ENCODE data around the gene AGBL3.

The AGBL3 gene

GRCh38 chr7:135150072-135150782 is 163.9 kb downstream of the AGBL3 start:
- no peak for DNase-seq

- no peak for DNase-seq
Observed at GRCh38 chr7:135151132-135151531, 164.8 kb downstream of the AGBL3 start.

GRCh38 chr7:135151533-135151932 is 165.2 kb downstream of the AGBL3 start:
- no peak for DNase-seq

- no peak for DNase-seq
Observed at GRCh38 chr7:135152442-135152841, 166.1 kb downstream of the AGBL3 start.

GRCh38 chr7:135154734-135155133 is 168.4 kb downstream of the AGBL3 start:
- no peak for DNase-seq

- DNase-seq: no peak
Observed at GRCh38 chr7:135156290-135156689, 170.0 kb downstream of the AGBL3 start.

DNA sequence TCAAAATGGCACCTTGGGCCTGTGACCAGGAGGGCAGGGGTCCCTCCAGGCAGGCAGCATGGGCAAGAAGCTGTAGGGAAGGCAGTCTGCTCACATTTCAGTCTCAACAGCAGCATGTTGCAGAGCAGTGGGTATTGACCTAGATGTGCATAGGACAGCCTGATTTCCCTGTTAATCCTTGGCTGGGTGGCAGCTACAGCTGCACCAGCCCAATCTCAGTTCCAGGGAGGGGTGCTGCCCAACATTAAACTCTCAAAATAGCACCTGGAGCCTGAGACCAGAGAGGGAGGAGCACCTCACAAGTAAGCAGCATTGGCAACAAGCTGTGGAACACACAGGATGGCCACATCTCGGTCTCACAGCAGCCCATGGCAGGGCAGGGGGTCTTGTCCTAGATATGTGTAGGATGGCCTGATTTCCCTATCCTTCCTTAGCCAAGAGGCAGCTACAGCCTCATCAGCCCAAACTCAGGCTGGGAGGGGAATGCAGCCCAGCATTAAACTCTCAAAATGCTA is 171.9 kb downstream of the AGBL3 start:
- no peak for DNase-seq

DNA sequence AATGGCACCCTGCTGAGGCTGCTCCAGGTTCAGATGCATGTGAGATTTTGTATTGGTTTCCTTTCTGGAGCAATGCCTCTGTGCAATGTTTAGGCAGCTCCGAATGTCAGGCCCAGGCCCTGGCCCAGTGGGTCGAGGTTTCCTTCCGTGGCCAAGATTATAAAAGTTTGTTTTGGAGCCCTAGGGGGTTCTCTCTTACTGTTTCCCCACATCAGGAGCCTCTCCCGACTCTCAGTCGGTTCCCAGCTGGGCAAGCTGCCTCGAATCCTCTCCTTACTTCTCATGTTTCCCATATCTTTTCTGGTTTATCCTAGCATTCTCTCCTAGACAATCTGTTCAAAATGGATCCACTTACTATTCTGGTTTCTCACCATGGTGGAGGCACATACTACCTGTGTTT is 172.6 kb downstream of the AGBL3 start:
- DNase-seq: no peak

GRCh38 chr7:135159359-135160085 is 173.2 kb downstream of the AGBL3 start:
- no peak for DNase-seq

- DNase-seq: no peak
Observed at GRCh38 chr7:135160098-135160857, 174.0 kb downstream of the AGBL3 start.

DNA sequence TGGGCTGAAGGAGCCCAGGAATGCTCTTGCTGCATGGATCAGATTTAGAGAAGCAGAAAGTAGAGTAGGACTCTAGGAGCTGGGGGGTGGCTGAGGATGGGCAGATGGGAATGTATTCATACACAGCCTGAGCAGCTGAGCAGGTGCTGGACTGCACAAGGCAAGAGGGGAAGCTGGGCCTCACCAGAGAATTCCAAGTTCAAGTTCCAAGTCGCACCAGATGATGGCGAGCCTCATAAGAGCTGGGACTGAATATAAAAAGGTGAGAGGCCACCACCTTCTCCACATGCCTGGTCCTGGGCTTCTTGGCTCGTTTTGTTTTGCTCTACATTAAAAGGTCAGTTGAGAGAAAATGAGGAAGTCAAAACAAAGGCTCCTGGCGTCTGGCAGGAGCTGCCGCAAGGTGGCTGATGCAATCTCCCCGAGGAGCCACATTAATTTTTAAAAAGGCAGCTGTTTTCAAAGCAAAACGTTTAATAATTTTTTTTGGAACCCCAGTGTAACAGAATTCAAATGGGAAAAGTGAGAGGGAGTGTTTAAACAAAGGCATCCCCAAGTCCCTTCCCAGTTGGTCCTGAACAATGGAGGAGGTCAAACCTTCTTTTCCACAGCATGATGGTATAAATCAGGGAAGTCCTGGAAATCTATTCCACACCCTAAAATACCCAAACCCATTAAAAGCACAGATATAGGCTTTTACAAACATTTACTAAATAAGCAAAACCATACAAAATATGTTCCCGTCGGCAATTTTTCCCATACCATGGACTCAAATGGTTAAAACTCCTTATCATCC is 174.7 kb downstream of the AGBL3 start:
- DNase-seq: no peak

DNA sequence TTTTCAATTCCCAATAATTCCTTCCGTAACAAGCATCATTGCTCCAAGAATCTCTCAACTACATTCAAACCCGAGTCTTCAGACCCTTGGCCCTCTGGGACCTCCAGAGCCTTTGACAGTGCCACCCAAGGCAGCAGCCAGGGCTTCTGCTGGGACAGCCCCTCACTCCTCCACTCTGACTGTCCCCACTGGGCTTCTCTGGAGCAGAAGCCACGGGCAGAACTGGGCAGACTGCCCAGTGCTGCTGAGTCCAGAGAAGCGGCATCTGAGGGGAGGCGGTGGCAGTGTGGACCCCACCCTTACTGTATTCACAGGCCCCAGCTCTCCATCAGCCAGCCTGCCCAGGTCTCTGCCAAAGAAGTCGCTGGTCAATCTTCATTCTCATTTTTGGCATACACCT is 175.4 kb downstream of the AGBL3 start:
- no peak for DNase-seq

DNA sequence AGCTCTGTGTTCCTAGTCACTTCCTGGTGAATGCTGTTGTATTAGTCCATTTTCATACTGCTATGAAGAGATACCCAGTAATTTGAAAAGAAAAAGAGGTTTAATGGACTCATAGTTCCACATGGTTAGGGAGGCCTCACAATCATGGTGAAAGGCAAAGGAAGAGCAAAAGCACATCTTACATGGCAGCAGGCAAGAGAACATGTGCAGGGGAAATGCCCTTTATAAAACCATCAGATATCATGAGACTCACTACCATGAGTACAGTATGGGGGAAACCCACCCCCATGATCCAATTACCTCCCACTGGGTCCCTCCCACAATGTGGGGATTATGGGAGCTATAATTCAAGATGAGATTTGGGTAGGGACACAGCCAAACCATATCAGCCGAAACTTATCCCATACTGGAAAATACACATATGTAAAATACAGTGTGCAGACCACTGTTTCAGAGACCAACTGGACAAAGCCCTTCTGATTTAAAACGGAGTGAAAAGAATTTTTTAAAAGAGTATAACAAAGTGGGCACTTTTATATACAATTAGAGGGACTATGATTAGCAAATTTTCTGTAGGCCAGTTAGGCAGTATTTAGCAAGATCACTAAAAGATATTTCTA is 176.2 kb downstream of the AGBL3 start:
- no peak for DNase-seq

- peak in 1 of 2 experiments; percentile 4 for DNase-seq
Observed at GRCh38 chr7:135164357-135165061, 178.2 kb downstream of the AGBL3 start.

- no peak for DNase-seq
Observed at GRCh38 chr7:135165862-135166261, 179.6 kb downstream of the AGBL3 start.

DNA sequence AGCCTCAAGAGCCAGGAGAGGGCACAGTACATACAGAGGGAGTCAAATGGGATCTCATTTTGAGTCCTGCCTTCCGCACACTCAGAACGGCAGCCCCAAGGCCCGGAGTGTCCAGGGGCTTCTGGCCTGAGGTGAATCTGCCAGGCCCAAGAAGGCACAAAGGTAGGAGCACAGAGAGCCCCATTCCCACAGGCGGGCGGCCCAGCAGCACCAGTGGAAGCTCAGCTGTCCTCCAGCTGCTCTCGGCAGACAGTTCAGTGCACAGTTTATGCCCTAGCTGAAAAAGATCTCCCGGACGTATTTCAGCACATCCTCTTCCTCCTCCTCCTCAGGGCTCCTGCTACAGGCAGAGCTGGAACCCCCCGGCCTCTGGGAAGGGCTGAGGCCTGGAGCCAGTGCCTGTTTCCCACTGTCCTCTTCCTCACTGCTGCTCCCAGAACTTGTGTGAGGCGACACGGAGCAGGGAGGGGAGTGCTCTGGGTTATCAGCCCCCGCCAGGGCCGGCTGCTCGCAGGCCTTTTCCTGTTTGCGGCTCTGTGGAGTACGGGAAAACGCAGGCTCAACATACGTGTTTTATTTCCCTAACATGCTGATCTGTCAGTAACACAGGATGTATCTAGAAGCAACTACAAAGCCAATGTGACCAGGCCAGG is 180.2 kb downstream of the AGBL3 start:
- no peak for DNase-seq

DNA sequence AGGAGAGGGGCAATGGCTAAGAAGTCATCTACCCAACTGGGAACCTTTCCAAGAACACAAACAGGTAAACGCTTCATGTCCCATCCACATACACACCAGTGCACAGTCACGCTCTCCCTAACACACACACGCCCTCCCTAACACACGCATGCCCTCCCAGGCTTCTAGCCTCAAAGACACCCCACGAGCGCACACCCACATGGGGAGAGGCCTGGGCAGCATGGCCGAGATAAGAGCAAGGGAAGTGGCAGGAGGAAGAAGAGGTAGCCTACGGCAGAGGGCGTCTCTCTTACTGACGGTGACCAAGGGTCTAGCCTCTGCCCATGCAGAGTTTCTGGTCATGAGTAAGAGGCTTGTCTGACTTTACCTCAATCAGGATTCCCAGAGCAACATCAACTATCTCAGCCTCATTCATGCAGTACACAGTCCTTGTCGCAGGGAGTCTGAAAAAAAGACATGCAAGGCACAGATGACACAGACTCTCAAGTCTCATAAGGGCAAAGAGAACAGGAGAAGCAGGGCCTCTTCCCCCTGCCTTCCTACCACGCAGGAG is 181.1 kb downstream of the AGBL3 start:
- no peak for DNase-seq

DNA sequence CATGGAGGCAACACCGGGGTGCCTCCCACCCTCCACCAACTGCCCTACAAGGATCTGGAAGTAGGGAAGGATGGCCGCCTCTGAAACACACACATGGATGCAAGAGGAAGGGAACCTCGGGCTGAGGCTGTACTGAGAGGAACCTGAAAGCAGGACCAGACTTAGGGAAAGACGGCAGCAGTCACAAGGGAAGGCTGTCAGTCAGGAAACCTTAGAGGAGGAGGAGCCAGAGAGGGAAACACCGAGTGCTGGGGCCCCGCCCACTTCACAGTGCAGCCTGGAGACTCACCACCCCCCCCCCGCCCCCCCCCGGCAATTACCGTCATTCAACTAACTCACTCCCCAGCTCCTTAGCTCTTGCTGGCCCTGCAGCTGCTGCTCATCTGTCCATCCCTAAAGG is 181.7 kb downstream of the AGBL3 start:
- DNase-seq: no peak

- DNase-seq: no peak
Observed at GRCh38 chr7:135168489-135169140, 182.3 kb downstream of the AGBL3 start.
